KMS-11 (cell line): ENCODE measurements around the gene ANKRD13C.

Source experiments
- H2AFZ ChIP-seq: fragments of 200-600 bp; sonication (generic); 2 replicates; pipeline ENCODE4 v1.6.1; 2016; ENCODE audit warnings: antibody characterized with exemption, mixed run types, low read depth
- H3K27ac ChIP-seq: fragments of 200-600 bp; sonication (generic); 2 replicates; pipeline ENCODE4 v1.6.1; 2016; ENCODE audit warnings: mild to moderate bottlenecking, mixed run types
- H3K27me3 ChIP-seq: fragments of 200-600 bp; sonication (generic); 2 replicates; pipeline ENCODE4 v1.6.1; 2017; ENCODE audit warnings: mild to moderate bottlenecking, low read depth, mixed run types, moderate library complexity; ENCODE audit not compliant: insufficient read depth
- H3K36me3 ChIP-seq: fragments of 200-600 bp; sonication (generic); 2 replicates; pipeline ENCODE4 v1.6.1; 2017; ENCODE audit warnings: mild to moderate bottlenecking, mixed run types; ENCODE audit not compliant: insufficient read depth
- H3K4me1 ChIP-seq: fragments of 200-600 bp; sonication (generic); 2 replicates; pipeline ENCODE4 v1.6.1; 2016; ENCODE audit warnings: mild to moderate bottlenecking, low read depth, mixed run types; ENCODE audit not compliant: poor library complexity, severe bottlenecking
- H3K4me2 ChIP-seq: fragments of 200-600 bp; sonication (generic); 2 replicates; pipeline ENCODE4 v1.7.0; 2016; ENCODE audit warnings: mild to moderate bottlenecking, mixed run types
- H3K4me3 ChIP-seq: fragments of 200-600 bp; sonication (generic); IDR thresholded peaks from 2 replicates; pipeline ENCODE4 v1.6.1; 2017; ENCODE audit warnings: low read depth, low read length, mixed read lengths; ENCODE audit not compliant: insufficient read depth
- H3K79me2 ChIP-seq: fragments of 200-600 bp; sonication (generic); 2 replicates; pipeline ENCODE4 v1.6.1; 2016; ENCODE audit warnings: low read depth, mixed run types; ENCODE audit not compliant: insufficient read depth
- H3K9ac ChIP-seq: fragments of 200-600 bp; sonication (generic); 2 replicates; pipeline ENCODE4 v1.6.1; 2016; ENCODE audit warnings: mild to moderate bottlenecking, mixed run types
- H4K20me1 ChIP-seq: fragments of 200-600 bp; sonication (generic); 2 replicates; pipeline ENCODE4 v1.6.1; 2016; ENCODE audit warnings: mild to moderate bottlenecking, mixed run types; ENCODE audit not compliant: insufficient read depth
- CTCF ChIP-seq: fragments of 200-600 bp; sonication (generic); conservative IDR thresholded peaks from 2 replicates; pipeline ENCODE4 v1.6.1; 2017; ENCODE audit warnings: low read depth, mild to moderate bottlenecking, antibody characterized with exemption, low read length, moderate library complexity, mixed read lengths

The ANKRD13C gene

GRCh38 chr1:70231475-70231874 lies 123.0 kb downstream of the ANKRD13C start:
- TF ChIP-seq CTCF = no peak
- H2AFZ ChIP-seq = no peak overlapping the region
- no peaks in the 10 kb centered on the region for H4K20me1 ChIP-seq
- peaks cover 16% of the 10 kb centered on the region for H3K4me1 ChIP-seq
- H3K9ac ChIP-seq = no peak overlapping the region
- no peaks in the 10 kb centered on the region for H3K27me3 ChIP-seq
- H3K27ac ChIP-seq = no peak overlapping the region
- no peak overlapping the region for H3K4me3 ChIP-seq
- no peak overlapping the region for H3K4me2 ChIP-seq
- 0 out of 2 replicates have a peak, but pooled peaks cover 5% of the 10 kb centered on the region for H3K36me3 ChIP-seq
- peaks cover 23% of the 10 kb centered on the region for H3K79me2 ChIP-seq

- Histone ChIP-seq H3K27ac (no peak overlapping the region), H4K20me1 (no peaks in the 10 kb centered on the region), H3K36me3 (0 out of 2 replicates have a peak, but pooled peaks cover 5% of the 10 kb centered on the region), H3K4me1 (peaks cover 42% of the 10 kb centered on the region), H3K79me2 (peaks cover 50% of the 10 kb centered on the region), H3K9ac (no peak overlapping the region), H2AFZ (no peak overlapping the region), H3K27me3 (no peaks in the 10 kb centered on the region), H3K4me2 (no peak overlapping the region), H3K4me3 (no peak overlapping the region)
- no peak for TF ChIP-seq CTCF
Observed at GRCh38 chr1:70228670-70229069, 125.9 kb downstream of the ANKRD13C start.

GRCh38 chr1:70227439-70227838 lies 127.1 kb downstream of the ANKRD13C start:
- no peaks in the 10 kb centered on the region for H3K27me3 ChIP-seq
- H3K4me2 ChIP-seq = peak overlapping the region; percentile 11; the same call in 1 of the 2 replicates
- H3K36me3 ChIP-seq = 0 out of 2 replicates have a peak, but pooled peaks cover 5% of the 10 kb centered on the region
- H2AFZ ChIP-seq = no peak overlapping the region
- TF ChIP-seq CTCF = no peak
- H3K9ac ChIP-seq = no peak overlapping the region
- H3K79me2 ChIP-seq = peaks cover 62% of the 10 kb centered on the region
- H3K4me3 ChIP-seq = no peak overlapping the region
- H4K20me1 ChIP-seq = no peaks in the 10 kb centered on the region
- peaks cover 52% of the 10 kb centered on the region for H3K4me1 ChIP-seq
- peak overlapping the region; percentile 11; the same call in 1 of the 2 replicates for H3K27ac ChIP-seq

- no peak overlapping the region for H3K4me2 ChIP-seq
- no peak for TF ChIP-seq CTCF
- peaks cover 73% of the 10 kb centered on the region for H3K79me2 ChIP-seq
- no peak overlapping the region for H3K4me3 ChIP-seq
- H3K27ac ChIP-seq = no peak overlapping the region
- H4K20me1 ChIP-seq = no peaks in the 10 kb centered on the region
- H2AFZ ChIP-seq = no peak overlapping the region
- H3K27me3 ChIP-seq = no peaks in the 10 kb centered on the region
- no peak overlapping the region for H3K9ac ChIP-seq
- 0 out of 2 replicates have a peak, but pooled peaks cover 5% of the 10 kb centered on the region for H3K36me3 ChIP-seq
- H3K4me1 ChIP-seq = peaks cover 59% of the 10 kb centered on the region
Observed at GRCh38 chr1:70224954-70225353, 129.6 kb downstream of the ANKRD13C start.
